ENCODE data around the gene THADA.

THADA gene

DNA sequence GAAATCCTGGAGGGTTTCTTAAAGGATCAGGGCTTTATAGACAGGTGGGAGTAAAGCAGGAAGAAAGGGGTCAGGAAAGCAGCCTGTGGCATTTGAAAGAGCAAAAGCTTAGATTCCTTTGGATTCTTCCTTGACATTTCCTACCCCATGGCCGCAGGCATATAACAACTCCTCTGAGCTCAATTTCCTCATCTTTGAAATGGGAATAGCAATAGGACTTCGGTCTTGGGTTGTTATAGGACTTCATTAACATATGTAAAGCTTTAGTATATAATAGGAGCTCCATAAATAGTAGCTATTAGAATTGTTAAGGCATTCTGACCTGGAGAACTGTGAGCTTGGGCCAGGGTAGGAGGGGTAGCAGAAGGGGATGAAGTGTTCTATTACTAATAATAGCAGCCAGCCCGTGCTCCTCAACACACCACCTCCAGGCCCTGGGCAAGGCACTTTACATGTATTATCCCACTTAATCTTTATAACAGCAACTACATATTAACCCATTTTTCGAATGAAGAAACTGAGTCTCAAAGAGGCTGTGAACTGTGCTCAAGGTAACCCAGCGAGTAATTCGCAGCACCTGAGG, 380.1 kb downstream of the THADA start:
- no peak for DNase-seq

DNA sequence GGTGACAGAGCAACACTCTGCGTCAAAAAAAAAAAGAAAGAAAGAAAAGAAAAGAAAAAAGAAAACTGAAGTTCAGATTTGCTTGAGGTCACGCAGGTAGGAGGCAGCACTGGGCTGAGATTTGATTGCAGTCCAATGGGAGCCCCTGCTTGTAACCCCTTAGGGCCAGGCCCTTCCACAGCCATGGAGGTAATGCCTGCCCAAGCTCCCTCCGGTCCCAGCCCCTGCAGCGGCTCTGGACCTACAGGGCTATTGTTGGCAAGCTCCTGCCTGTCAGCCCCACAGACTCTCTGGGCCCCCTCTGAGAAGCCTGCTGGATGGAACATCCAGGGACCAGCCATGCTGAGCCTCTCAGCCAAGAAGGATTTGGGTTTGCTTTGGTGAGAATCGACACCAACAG, 381.6 kb downstream of the THADA start:
- no peak for DNase-seq

DNA sequence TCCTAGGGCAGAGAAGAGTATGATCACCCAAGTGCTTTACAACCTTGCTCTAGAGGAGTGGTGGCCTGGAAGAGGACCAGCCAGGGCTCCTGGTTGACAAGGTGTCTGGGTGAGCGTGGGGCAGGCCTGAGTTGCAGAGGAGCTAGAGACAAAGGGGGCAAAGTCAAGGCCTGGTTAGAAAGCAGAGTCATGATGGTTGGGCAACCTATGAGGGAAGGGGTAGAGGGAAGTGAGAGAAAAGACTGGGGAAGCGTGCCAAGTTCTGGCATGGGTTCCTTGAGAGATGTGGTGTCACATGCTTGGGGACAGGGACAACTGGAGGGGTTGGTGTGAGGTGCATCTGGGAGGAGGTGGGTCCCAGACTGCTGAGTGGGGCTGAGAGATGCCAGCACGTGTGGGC, 382.9 kb downstream of the THADA start:
- peak in 16 of 56 donors; percentile 4 to 50 (median 18) for DNase-seq

DNA sequence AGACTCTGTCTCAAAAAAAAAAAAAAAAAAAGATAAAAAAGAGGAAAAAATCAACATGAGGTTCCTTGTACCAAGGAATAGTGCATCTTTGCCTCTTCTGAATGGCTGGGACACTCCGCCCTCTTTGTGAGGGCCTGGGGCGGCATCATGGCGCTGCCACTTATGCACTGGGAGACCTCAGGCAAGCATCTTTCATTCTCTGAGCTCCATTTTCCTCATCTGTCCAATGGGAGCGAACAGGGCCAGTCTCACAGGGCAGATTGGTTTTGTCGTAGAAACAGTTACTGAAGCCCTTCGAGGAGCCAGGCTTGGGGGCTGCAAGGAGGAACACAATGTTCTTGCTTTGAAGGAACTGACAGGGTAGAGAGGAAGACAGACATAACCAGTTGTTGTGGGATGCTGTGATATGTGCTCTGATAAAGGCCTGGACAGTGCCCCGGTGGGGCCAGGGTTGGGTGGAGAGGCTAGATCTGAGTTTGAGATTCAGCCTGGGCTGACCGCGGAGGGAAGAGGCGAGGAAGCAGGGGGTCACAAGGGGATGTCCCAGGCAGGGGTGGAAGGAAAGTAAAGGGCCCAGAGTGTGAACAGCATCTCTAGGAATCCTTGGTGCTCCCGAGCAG, 383.5 kb downstream of the THADA start:
- DNase-seq: no peak

DNA sequence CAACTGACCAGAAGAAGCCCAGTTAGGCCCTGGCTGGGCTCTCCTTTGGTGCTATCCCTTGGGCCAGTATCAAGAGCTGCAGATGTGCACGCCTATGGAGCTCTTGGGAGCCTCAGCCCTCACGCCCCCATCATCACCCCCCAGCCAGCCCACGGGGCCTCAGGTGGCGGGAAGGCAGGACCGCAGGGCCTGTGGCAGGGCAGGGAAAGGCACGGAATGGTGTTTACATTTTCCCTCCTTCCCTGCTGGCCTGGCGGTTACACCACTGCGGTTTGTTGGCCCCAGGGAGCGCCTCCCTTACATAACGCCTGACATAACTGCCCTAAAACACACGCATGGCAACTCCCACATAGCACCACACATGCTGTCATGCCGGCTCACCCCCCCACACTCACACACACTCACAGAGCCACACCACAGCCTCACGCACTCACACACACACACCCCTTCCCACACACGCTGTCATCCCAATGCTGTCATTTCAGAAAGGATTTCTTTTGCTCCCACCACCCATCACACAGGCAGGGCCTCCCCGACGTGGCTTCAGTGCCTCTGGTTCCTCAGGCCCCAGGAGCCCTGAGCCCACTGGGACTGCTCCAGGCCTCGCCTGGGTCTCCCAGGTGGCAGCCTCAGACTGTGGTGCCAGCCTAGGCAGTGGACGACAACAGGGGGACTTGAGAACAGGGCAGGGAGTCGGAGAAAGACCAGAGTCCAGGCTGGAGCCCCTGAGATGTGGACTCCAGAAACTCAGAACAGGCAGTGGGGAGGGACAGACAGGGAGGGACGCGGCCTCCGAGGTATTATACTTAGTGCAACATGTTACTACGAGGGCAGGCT, 385.2 kb downstream of the THADA start:
- peak in 32 of 56 donors; percentile 3 to 77 (median 38) for DNase-seq

DNA sequence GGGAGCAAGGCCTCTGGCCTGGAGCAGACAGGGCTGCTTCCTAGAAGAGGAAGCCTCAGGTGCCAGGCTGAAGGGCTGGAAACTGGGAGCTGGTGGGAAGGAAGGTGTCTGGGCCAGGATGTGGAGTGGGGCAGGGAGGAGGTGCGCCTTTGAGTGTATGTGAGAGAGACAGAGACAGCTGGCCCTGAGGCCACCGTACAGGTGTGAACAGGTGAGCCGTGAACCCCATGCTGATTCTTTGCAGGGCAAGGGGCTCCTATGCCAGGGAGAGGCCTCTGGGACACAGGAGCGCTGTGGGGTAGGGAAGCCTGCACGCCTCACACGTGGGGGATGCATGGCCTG, 385.7 kb downstream of the THADA start:
- no peak for DNase-seq

DNA sequence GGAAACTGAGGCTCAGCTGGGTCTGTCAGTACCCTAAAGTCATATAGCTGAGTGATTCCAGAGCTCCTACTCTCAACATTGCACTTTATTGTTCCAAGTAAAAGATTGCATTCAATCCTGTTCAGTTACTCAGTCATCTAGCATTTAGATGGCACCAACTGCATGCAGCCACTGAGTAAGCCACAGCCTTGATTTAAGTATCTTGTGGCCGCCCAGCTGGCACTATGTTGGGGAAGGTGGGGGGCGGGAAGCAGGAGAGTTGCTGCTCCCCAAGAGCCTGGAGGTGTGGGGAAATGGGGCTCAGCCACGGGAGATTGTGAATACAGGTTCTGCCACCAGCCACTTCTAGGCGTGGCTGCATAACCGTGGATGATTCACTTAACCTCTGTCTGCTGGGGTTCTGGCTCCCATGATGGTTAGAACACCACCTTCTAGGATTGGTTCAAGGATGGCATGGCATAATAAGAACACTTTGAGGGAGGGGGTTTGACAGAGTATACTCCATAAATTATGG, 386.6 kb downstream of the THADA start:
- no peak for DNase-seq

DNA sequence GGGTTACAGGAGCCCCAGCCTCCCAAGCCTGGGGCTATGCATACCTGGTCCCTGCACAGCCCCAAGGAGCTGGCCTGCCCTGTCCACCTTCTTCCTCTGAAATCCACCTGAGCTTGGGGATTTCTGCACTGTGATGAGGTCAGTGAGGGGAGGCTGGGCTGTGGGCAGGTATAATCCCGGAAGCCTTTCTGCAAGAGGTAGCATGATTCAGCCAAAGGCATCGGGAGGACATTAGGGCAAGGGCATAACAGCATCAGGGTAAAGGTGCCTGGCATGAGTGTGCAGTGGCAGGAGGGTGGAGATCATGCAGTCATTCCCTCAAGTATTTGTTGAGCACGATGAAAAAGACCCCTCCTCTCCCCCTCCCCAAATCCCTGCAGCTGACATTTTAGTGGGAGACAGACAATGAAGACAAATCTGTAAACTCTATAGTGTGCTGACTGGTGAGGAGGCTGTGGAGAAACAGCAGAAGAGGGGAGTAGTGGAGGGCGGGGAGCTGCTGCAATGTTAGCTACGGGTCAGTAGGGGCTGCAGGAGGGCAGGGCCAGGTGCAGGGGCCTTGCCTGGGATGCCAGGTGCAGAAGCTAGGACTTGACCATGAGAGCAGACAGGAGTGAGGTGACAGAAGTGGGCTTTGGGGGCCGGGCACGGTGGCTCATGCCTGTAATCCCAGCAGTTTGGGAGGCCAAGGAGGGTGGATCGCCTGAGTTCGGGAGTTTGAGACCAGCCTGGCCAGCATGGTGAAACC, 388.1 kb downstream of the THADA start:
- DNase-seq: no peak

DNA sequence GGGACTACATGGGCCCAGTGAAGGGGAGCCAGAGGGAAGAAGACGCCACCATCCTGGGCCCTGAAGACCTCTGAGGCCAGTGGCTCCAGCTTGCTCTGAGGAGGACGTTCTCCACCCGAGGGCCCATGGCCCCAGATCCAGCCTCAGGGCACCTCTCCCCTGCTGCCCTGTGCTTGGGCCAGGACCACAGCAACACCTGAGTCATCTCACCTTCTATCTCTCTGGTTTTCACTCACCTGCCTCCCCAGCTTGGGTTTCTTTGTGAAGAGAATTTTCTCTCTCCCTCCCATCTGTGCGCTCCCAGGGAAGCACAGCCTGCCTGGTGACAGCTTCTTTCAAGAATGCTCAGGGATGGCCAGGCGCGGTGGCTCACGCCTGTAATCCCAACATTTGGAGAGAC, 389.2 kb downstream of the THADA start:
- DNase-seq: no peak

DNA sequence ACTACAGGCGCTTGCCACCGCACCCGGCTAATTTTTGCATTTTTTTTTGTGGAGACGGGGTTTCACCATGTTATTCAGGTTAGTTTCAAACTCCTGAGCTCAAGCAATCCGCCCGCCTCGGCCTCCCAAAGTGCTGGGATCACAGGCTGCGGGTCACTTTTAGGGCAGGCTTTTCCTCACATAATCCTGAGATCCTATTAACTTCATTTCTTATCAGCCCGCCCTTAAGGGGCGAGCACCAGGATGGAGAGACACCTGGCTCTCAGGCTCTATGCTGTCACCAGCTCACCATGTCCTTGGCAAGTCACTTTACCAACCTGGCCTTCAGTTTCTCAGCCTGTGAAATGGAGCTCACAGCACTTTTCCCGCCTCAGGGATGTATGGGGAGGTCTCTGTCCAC, 392.5 kb downstream of the THADA start:
- no peak for DNase-seq

DNA sequence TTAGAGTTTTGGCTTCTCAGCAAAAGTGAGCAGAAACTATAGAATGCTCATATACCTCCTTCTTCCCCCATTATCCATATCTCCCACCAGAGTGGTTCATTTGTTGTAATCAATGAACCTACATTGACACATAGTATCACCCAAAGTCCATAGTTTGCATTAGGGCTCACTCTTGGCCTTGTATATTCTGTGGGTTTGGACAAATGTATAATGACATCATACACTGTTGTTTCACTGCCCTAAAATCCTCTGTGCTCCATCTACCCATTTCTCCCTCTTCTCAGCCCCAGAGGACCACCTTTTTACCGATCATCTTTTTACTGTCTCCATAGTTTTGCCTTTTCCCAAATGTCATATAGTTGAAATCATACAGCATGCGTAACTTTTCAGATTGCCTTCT, 393.5 kb downstream of the THADA start:
- DNase-seq: no peak

DNA sequence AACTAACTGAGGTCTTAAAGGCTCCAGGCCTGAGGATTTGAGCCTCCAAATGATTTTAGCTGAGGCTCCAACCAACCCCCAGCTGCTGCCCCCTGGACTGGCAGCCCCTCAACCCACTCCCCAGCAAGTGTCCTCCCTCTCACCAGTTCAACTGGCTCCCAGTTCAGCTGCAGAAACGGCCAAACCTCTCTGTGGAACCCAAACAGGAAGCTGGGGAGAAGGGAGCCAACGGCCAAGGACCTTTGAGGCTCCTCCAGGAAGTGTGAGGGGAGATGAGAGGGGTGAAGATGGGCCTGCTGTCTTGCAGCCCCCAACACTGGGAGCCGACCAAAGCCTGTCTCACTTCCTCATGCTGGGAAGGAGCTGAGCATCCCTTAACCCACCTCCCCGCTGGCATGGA, 394.3 kb downstream of the THADA start:
- DNase-seq: no peak

DNA sequence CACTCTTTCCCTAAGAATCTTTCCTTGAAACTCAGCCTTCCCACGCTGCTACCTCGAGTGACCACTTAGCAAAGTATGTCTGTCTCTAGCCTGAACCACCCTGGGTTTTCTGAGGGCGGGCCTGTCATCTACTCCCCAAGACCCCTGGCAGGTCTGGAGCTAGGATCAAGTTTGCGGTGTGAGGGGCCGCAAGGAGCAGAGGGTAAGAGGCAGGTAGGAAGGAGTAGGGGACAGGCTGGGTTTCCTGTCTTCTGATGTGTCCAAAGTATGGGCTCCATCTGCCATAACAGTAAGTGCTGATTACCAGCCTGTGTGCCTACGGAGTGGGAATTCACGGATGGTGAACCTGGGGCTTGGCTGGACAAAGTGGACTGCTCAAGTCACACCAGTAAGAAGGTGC, 394.8 kb downstream of the THADA start:
- DNase-seq: no peak

DNA sequence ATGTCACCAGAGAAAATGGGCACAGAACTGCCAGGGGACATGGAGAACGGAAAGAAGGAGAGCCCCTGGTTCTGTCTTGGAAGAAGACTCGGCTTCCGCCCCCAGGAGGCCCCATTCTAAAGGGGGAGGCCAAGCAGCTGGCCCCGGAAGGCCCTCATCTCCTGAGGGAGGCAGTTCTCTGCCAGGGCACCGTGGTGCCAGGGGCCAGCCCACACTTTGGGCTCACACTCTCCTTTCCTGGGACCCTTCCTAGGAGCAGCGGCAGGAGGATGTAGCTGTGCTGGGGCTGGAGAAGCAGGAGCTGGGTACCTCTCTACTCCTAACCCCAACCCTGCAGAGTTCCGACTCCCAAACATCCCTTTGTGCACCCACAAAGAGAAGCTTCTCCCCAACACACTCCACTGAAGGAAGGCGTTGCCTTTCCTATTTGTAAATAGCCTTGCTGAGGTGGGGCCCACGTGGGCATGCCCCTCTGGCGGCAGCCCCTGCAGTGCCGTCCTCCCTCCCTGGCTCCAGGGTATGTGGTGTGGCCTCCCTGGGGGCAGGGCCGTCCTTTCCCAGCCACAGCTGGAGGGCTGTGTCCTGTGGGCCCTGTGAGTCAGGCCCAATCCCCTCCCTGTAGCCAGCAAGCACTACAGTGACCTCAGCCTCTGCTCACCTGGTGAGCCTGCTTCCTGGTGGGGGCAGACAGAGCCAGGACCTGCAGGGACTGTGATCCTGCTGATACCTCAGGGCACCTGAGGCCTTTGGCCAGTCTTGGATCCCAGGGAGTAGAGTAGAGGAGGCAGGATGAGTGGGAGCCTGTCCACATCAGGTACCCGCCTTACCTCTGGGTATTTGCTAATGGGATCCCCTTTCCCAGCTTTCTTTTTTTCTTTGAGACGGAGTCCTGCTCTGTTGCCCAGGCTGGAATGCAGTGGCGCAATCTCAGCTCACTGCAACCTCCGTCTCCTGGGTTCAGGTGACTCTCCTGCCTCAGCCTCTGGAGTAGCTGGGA, 396.0 kb downstream of the THADA start:
- no peak for DNase-seq

DNA sequence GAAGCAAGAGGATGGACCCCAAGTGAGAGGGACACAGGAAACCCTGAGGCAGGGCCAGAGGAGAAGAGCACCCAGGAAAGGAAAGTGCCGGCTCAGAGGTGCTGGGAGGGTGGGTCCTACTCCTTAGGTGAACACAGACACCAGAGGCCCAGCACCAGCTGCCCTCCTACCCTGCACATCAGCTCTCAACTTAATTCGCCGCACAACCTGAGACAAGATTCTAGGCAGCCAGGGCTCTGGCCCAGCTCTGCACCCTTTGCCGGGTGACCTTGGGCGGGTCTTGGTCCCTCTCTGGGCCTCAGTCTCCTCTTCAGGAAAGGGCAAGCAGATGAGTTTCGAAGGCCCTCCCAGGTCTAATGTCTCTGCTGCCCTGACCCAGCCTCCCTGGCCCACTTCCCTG, 397.6 kb downstream of the THADA start:
- no peak for DNase-seq

DNA sequence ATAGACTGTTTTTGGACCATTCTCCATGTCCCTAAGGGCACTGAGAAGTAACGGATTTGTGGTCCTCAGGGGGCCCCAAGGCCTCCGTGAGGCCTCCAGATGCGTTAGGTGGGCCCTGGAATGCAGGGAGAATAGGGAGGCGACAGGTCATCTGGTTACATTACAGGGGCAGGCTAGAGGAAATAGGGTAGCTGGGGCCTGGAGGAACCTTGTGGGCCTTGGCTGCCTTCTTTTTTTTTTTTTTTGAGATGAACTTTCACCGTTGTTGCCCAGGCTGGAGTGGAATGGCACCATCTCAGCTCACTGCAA, 398.3 kb downstream of the THADA start:
- DNase-seq: no peak

DNA sequence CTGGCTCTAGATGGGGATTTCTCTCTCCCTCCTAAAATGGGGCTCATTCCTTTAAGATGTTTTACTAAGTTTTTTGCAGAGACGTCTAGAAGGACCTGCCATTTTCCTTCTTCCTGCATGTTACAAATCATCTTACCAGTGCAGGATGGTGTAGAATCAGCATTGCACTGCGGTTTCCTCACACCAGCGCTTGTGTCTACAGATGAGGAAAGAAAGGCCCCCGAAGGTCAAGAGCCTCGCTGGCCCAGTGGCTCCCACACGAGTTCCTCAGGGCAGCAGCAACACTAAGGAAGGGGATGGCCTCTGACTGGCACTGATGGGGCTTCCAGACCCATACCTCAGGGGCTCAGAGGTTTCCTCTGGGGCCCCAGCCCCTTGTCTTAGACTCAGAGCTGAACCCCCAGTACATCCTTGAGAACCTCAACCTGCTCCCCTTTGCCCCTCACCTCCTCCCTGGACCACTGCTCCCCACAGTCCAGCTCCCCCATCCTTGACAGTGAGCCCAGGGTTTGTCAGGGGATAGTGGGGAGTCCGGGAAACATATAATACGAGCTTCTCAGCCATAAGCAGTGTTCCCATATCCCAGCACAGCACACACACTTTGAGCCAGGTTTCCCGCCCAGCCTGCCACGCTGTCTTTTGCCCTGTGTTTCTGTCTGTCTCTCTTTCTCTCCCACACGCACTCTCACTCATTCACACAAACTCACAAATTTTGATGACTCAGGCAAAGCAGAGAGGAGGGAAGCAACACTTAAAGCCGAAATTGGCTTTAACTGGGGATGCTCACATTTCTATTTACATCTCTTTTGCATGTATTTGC, 398.9 kb downstream of the THADA start:
- DNase-seq: peak in 2 of 56 donors; percentile 12 to 21

DNA sequence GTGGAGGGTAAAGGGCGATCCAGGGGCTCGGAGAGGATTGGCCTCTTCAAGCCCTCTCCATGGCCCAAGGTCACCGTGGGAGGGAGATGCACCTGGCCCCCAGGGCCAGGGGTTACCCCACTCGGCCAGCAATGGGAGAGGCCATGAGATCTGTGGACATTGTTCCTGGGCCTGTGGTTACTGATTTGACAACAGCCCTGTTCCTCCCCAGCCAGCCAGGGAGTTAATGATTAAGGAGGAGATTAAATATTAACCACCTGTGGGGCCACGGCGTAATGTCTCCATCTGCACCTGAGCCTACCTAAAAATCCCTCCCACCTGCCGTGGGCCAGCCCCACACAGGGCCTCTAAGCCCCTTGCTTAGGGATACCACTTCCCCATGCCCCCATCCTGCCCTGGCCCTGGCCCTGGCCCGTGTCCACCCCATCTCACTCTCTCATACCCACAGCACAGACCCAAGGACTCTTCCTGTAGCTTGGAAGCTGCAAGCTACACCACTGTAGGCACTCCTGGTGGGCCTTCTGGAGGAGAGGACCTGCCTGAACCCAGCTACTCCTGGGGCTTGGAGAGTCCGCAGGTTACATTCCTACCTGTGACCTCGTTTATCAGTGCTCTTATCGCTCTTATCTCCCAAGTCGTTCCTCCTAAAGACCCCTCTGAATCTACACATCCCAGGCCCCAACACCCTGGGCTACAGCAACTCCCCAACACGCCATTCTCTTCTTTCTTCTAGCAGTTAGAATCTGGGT, 401.5 kb downstream of the THADA start:
- no peak for DNase-seq

DNA sequence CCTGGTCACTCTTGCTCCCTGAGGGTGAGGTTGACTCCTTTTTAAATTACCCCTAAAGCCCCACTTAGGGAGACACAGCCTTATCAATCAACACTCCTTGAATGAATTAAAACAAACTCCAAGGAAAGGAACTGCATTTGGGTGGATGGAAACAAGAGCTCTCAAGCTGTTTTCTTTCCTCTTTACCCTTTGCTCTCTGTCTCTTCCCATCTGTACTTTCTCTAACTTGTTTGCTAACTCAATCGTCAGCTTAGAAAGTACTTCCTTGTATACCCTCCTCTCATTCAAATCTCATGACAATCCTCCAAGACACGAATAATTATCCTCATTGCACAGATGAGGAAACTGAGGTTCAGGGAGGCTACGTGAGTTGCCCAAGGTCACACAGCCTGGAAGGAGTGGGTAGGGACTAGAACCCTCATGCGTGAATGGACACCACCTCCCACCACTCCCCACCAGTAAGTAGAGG, 402.2 kb downstream of the THADA start:
- no peak for DNase-seq

Measured in nucleus accumbens (tissue), 56 donors.